Measurements from ENCODE around the gene TNNI3K. TPM values are rescaled to one million over a fixed set of nuclear protein-coding genes. Genes with fewer than 3 reads are reported as not detected.

The TNNI3K gene
- total RNA-seq, 6 experiments from 2014 or later = not detected

- Mint-ChIP-seq H3K4me1 (ENCODE audit: low read depth) (no peaks in the 10 kb centered on the region), H3K4me3 (no peak overlapping the region), H3K9me3 (peaks cover 39% of the 10 kb centered on the region), H3K27me3 (ENCODE audit: insufficient read depth) (no peaks in the 10 kb centered on the region), H3K36me3 (ENCODE audit: low read depth) (no peaks in the 10 kb centered on the region), H3K27ac (no peak overlapping the region)
- TF ChIP-seq CTCF (IDR thresholded peaks at IDR 0.05) = no peak
- no peak for DNase-seq
Observed at GRCh38 chr1:74415935-74416334, 180.7 kb downstream of the TNNI3K start.

GRCh38 chr1:74419611-74420010 lies 184.4 kb downstream of the TNNI3K start:
- H3K4me1 Mint-ChIP-seq (ENCODE audit: low read depth) = no peaks in the 10 kb centered on the region
- H3K27ac Mint-ChIP-seq = no peak overlapping the region
- DNase-seq = no peak
- no peaks in the 10 kb centered on the region; the same call in 1 of the 2 replicates for H3K36me3 Mint-ChIP-seq (ENCODE audit: low read depth)
- no peaks in the 10 kb centered on the region for H3K27me3 Mint-ChIP-seq (ENCODE audit: insufficient read depth)
- peaks cover 23% of the 10 kb centered on the region for H3K9me3 Mint-ChIP-seq
- no peak overlapping the region for H3K4me3 Mint-ChIP-seq
- no peak for TF ChIP-seq CTCF (IDR thresholded peaks at IDR 0.05)

GRCh38 chr1:74420467-74420866 lies 185.3 kb downstream of the TNNI3K start:
- DNase-seq = no peak
- no peak overlapping the region for H3K27ac Mint-ChIP-seq
- TF ChIP-seq CTCF (IDR thresholded peaks at IDR 0.05) = no peak
- peaks cover 22% of the 10 kb centered on the region for H3K9me3 Mint-ChIP-seq
- H3K36me3 Mint-ChIP-seq (ENCODE audit: low read depth) = no peaks in the 10 kb centered on the region; the same call in 1 of the 2 replicates
- no peaks in the 10 kb centered on the region for H3K4me1 Mint-ChIP-seq (ENCODE audit: low read depth)
- H3K4me3 Mint-ChIP-seq = no peak overlapping the region
- H3K27me3 Mint-ChIP-seq (ENCODE audit: insufficient read depth) = no peaks in the 10 kb centered on the region

GRCh38 chr1:74422421-74423292 lies 187.5 kb downstream of the TNNI3K start:
- no peaks in the 10 kb centered on the region; the same call in 1 of the 2 replicates for H3K36me3 Mint-ChIP-seq (ENCODE audit: low read depth)
- no peaks in the 10 kb centered on the region for H3K27me3 Mint-ChIP-seq (ENCODE audit: insufficient read depth)
- H3K4me3 Mint-ChIP-seq = no peak overlapping the region
- no peak overlapping the region for H3K27ac Mint-ChIP-seq
- H3K9me3 Mint-ChIP-seq = peaks cover 23% of the 10 kb centered on the region
- H3K4me1 Mint-ChIP-seq (ENCODE audit: low read depth) = no peaks in the 10 kb centered on the region
- TF ChIP-seq CTCF (IDR thresholded peaks at IDR 0.05) = no peak
- no peak for DNase-seq

- Mint-ChIP-seq H3K27ac (no peak overlapping the region), H3K4me1 (ENCODE audit: low read depth) (no peaks in the 10 kb centered on the region), H3K4me3 (no peak overlapping the region), H3K9me3 (peaks cover 21% of the 10 kb centered on the region), H3K36me3 (ENCODE audit: low read depth) (no peaks in the 10 kb centered on the region; the same call in 1 of the 2 replicates), H3K27me3 (ENCODE audit: insufficient read depth) (no peaks in the 10 kb centered on the region)
- no peak for DNase-seq
- TF ChIP-seq CTCF (IDR thresholded peaks at IDR 0.05) = no peak
Observed at GRCh38 chr1:74423471-74423870, 188.3 kb downstream of the TNNI3K start.

Data from HFFc6 (cell line).